HL-60/S4 treated with retinoic acid at 250 ng/mL for 4 days and 3 days (cell line): ENCODE results near the gene COL20A1.

Experiments used
- in situ Hi-C: fragments of 300-500 bp; cut with MboI; formaldehyde crosslinking; loops from 2 replicates; pipeline ENCODE4 v1.7.0; 2022; ENCODE audit warnings: low sequenced_read_pairs

The COL20A1 gene

DNA sequence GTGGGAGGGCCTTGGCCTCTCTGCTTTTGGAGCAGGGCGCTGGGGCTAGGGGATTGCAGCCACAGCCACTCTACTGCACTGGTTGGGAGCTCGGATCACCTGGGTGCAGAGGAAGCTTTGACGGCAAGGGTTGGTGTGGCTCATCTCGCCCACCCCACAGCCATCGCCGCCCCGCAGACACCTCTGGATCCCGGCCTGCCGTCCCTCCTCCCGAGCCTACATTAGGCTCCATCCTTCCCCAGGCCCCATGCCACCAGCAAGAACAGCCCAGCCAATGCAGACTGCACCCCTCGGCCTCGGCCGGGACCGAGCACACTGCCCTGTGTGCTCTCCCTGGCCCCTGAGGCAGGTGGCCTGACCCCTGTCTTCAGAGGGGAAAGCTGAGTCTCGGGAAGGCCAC, 32.5 kb upstream of the COL20A1 start:
- in situ Hi-C loops, result no loop called here

DNA sequence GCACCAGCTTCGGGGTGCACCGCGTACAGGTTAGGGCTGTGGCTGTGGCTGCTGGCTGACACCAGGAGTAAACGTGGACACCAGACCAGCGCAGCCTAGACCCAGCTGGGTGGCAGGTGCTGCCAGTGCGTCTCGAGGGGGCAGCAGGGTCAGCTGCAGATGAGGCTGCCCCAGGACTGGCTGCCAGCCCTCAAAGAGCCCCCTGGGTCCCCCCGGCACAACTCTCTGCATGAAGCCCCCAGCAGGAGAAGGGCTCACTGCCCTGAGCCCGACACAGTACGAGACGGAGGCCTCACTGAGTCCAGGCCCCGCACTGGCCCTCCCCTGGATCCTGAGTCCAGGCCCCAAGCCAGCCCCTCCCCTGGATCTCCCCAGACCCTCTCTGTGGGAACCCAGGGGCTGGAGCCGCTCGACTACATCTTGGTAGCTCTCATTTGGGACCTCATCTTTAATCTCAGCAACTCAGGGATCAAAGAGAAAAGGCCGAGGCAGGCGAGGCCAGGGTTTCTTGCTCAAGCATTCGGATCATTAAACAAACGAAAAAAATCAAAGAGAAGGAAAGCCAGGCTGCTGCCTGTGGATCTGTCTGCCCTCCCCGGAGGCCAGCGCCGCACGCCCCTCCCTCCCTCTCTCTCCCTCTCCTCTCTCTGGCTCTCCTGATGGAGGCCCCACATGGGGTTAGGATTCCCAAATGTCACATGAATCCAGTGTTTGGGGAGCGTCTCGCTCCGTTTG, 31.8 kb upstream of the COL20A1 start:
- in situ Hi-C loops, result no loop called here

DNA sequence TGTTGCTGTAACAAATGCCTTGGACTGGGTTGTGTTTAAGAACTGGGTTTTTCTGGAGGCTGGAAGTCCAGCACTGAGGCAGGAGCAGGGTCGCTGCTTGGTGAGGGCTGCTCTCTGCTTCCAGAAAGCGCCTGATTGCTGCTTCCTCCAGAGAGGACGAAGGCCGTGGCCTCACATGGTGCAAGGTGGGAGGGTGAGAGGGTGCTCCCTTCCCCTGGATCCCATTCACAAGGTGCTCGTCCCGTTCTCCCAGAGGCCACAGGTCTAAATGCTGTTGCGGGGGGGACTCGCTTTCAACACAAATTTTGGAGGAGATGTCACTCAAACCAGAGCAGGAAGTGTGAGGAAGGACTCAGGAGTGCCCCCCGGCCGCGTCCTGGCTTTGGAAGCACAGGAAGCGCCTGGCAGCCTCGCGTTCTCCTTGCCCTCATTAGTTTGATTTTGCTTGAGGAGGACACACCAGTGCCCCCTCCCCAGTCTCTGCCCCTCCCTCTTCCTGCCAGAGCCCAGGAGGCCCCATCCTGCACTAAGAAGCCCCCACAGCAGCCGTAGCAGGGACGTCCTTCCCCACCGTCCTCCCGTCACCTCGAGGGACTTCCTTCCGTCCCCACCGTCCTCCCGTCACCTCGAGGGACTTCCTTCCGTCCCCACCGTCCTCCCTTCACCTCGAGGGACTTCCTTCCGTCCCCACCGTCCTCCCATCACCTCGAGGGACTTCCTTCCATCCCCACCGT, 31.0 kb upstream of the COL20A1 start:
- in situ Hi-C loops, result no loop called here

DNA sequence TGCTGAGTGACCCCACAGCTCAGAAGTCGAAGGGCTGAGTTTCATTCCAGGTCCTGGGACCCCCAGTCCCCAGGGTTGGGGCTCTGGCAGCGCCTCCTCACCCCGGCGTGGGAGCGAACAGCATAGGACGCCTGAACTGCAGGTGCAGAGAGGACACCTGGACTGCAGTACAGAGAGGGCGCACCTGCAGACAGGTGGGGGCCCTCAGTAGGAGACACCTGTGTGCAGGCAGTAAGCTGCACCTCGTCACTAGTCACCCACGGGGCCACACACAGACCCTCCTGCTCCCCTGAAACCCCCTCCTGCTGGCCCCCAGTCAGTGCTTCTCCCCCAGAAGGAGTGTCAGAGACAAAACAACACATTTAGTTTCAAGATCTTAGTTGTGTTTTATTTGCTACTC, 30.1 kb upstream of the COL20A1 start:
- in situ Hi-C loops, result no loop called here

DNA sequence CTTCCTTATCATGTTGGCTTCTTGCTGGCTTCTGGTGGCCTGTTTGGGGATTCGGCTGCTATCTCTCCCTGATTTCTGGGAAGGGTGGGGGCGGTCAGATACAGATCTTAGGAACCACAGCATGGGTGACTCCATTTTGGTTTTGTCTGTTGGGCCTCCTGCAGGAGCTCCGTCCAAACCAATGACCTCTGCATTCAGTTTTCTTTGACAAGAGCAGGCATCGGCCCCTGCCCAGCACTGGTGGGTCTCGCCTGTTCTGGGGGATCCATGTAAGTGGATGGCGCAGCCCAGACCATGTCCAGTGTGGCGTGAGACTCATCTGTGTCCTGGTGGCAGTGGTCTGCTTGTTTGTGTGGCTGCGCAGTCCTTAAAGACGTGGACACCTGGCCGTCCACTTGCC, 29.0 kb upstream of the COL20A1 start:
- in situ Hi-C loops, result no loop called here

DNA sequence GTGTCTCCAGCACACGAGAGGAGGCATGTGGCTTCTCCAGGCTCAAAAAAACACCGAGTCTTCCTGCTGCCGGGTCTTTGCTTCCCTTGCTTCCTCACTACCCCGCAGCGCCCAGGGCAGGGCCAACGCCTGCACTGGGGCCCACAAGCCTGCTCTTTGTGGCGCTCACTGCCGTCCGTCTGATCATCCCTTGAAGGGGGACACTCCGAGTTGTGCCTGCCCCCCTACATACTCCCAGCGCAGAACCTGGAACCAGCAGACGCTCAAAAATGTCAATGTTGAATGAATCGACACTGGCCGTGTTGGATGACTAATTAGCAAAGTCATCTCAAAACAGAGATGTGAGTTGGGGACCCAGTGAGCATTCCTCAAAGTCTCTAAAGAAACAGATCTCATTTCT, 28.5 kb upstream of the COL20A1 start:
- in situ Hi-C loops, result no loop called here

DNA sequence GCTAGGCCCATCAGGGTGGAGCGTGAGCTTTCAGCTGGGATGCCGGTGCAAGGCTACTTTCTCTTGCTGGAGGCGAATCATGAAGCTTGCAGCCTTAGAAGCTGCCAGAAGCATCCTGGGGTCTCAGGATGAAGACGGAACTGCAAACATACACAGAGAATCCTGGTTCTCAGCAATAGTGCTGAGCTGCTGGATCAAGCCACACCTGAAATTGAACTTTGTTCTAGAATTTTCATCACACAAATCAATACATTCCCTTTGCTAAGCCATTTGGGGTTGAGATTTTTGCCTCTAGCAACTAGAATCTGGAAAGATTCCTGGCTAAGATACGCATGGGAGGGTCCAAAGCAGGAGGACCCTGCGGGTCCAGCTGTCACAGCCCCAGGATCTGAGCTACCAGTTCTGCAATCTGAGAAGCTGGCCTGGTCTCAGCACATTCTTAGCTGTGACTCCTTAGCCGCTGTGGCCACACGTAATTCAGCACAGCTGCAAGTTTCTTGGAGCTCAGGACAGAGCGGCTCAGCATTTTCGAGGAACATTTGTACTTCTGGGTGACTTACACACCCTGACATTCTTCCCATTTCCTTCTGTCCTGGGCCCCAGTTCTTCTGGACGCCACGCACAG, 27.0 kb upstream of the COL20A1 start:
- in situ Hi-C loops, result no loop called here

DNA sequence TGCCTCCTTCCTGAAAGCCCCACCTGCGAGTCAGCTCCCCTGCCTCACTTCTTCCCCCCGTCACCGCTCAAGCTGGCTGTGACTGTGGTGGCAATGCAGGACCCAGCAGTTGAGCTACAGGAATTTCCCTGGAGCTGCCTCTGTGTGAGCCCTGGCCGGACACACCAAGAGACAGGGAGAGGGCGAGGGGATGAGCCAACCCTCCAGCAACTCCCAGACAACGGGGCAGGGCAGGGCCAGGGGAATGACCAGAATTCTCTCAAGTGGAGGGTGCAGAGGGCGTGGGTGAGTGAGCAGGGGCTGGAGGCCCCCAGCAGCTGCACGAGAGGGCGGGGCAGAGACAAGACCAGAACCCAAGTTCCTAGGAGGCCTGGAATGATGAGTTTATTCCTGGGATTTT, 25.3 kb upstream of the COL20A1 start:
- in situ Hi-C loops, result no loop called here

DNA sequence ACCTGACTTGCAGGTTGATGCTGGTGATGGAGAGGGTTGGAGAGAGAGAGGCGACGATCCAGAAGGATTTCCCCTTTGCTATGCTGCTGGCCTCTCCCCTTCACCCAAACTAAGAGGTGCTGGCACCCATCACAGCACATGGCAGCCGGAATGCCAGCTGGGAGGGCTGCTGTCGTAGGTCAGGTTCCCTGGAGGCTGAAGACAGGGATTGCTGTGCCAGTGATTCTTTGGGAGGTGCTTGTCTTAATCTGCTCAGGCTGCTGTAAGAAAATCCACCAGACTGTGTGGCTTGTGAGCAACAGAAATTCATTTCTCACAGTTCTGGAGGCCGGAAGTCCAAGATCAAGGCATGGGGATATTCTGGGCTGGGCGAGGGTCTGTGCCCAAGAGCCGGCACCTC, 24.7 kb upstream of the COL20A1 start:
- in situ Hi-C loops, result no loop called here

DNA sequence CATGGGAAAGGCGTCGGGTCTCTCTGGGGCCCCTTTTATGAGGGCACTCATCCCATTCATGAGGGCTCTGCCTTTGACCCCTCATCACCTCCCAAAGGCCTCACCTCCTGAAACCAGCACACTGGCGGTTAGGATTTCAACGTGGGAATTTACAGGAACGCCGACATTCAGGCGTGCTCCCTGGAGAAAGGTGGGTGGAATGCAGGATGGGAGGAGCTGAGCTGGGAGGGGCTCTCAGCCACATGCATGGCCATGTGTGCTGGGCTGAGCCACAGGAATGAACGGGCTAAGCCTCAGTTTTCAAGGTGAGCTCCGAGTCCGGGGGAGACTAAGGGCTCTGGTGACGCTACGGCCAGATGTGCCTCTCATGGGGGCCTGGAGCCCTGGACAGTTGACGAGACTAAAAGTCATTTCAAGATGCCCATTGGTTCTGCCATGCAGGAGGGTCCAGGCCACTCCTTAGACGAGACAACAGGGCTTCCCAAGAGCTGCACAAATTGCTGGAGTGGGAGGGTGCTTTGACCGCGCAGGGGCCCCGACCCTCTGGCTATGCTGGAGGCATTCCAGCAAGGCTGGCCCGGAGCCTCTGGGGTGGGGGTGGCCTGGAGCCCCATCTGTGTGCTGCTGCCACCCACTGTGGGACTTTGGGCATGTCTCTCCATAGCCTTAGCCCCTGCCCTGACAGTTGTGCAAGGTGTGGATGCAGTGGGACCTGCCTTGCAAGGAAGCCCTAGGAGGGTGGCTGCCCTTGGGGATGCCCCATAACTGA, 24.1 kb upstream of the COL20A1 start:
- in situ Hi-C loops, result no loop called here

DNA sequence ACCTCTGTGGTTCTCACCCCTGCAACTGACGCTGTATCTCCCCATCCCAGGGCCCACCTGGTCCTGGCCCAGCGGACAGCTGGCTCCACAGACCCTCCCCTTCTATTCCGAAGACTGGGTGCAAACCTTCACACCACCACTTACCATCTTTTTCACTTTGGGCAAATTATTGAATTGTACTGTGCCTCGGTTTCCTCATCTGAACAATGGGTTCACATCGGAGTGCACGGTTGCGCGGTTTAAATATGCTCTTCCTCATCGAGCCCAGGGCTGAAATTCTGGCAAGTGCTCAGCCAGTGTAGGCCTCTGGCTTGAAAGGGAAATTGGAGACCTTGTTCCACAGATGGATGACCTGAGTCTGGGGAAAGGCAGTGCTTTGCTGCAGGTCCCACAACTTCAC, 23.3 kb upstream of the COL20A1 start:
- in situ Hi-C loops, result no loop called here

DNA sequence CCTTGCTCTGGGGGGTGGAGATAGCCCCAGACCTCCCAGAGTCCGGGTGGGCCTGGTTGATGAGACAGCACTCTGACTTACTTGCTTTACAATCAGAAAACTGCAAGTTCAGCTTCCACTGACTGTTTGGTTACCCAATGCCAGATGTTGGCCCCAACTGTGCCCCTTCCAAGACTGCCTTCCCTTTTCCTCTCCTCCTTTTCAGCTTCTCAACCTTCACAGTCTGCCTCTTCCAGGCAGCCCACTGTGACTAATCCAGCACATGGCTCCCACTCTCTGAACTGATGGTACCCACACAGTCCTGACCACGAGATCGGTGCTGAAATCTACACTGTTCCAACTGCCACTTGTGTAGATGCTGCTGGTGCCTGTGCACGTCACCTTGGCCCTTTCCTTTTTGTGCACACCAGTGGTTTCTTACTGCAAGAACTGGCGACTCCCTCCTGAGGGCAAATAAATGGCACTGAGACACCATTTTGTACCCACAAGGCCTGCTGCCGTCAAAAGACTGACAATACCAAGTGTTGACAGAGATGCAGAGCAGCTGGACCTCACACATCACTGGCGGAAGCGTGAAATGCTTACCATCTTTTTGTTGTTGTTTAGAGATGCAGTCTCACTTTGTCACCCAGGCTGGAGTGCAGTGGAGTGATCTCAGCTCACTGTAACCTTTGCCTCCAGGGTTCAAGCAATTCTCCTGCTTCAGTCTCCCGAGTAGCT, 22.2 kb upstream of the COL20A1 start:
- in situ Hi-C loops, result no loop called here

DNA sequence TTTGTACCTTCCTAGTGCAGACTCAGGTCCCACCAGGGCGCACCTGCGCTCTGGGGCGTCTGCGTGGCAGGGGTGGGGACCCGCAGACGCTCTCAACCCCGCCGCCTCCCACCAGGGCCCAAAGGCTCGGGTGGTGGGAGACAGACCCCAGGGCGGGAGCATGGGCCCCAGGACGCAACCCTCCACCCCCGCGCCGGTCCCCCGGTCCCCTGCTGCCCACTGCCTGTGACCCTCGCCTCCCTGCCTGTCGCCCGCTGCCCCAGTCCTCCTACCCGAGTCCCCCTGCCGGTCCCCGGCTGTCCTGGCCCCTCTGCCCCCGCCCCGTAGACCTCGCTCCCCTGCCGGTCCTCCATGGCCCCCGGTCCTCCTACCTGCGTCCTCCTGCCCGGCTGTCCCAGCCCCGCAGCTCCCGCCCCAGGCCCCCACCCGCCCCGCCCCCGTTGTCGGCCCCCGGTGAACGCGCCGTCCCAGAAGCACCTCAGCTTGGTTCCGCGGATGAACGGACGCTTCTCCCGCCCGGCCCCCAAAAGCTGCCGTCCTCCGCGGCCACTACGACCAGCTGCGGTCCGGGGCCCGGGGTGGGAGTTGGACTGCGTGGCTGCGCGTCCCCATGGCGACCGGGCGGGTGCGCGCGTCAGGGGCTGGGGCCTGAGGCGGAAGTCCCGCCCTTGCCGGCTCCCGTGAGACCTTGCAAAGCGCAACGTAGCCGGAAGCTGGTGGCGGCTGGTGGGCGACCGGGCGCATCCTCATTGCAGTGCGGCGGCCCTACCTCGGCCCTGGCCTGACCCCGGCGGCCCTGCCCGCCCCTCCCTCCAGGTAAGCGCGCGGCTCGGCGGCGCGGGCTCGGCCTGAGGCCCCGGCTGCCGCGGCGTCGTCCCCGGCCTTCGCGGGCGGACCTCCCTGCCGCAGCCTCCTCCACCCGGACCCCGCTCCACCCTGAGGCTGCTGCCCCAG, 20.6 kb upstream of the COL20A1 start, which contains the start of gene ARFGAP1:
Gene ARFGAP1, plus strand, starts transcription at position 709 of the 954 bp plus-strand sequence. CDS start 2,768 bp downstream, outside the sequence.
- in situ Hi-C loops, result no loop called here

DNA sequence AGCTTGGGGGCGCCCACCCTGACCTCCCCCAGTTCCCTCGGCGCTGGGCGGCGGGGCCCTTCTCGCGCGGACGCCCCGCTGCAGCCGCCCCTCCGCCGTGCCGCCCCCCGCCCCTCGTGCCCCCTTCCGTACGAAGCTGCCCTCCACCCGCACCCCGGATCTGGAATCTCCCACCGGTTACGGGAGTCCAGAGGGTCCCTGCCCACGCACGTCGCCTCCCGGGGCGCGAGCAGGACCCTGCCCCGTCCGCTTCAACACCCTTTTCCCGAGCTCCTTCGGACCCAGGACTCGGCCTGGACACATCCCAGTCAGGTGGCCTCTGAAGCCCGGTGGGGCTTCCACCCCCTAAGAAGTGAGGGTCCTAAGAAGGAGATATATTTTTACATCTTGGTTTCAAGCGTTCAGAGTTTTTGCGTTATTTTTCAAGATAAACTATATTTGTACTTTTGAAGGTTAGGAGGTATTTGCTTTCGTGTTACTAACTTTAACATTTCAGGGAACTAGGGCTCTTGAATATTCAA, 19.9 kb upstream of the COL20A1 start:
- in situ Hi-C loops, result no loop called here

DNA sequence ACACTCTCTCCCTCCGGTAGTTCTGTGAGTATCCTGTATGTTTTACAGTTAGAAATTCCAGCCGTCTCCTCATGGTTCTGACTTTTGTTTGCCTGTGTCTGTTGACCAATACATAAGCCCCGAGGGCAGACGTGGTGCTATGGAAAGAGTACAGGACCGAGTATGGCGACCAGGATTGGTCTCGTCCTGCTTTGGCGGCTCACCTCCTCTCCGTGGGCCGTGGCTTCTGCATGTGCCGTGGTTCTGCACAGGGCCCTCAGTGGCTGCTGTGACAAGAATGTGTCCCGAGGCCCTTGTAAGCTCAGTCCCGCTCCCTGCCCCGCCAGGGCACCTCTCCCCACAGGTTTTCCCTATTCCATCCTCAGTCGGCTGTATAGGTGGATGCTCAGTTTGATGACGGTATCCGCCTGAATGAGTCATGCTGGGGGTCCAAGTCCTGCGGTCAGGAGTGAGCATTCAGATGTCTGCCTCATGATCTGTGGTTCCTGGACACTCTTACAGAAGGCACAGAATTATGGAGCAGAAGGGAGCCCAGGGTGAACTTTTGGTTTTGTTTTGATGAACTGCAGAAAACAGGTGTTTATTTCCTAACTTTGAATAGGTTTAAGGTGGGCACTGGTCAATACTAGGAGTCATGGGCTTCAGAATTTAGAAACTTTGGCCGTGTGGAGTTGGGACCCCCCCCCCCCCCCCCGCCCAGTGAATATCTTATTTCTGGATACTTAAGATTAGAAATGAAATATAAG, 19.2 kb upstream of the COL20A1 start:
- in situ Hi-C loops, result no loop called here

DNA sequence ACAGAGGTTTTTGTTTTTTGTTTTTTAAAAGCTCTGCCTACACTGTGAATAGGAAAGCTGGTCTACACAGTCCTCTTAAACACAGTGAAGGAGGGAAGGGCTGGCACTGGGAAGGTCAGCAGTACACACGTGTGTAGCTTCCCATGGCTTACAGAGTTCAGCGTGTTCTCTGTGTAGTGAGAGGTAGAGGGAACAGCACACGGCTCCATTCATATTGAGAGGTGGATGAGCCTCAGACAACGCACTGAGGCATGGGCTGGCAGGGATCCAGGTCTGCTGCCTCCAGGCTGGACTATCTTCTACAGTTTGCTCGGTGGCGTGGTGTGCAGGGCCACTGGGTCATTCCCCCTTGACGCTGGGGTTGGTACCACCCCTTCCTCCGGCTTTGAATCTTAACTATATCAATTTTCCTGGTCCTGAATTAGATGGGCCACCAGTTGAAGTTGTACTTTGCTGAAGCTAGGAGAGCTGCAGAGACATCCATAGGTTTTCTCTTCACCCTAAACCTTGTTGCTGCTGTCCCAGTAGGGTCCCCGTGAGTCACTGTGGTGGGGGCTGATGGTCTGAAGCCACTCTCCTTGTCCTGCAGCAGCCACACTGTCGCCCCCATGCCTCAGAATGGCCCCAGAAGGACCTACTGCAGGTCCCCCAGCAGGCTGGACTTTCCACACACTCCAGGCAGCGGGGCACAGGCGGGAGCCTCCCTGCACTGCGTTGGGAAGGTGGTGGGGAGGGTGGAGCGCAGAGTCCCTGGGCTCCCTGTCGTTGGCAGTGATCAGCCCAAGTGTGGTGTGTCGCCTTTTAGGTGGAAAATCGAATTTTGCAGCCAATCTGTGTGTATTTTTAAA, 18.4 kb upstream of the COL20A1 start:
- in situ Hi-C loops, result no loop called here

DNA sequence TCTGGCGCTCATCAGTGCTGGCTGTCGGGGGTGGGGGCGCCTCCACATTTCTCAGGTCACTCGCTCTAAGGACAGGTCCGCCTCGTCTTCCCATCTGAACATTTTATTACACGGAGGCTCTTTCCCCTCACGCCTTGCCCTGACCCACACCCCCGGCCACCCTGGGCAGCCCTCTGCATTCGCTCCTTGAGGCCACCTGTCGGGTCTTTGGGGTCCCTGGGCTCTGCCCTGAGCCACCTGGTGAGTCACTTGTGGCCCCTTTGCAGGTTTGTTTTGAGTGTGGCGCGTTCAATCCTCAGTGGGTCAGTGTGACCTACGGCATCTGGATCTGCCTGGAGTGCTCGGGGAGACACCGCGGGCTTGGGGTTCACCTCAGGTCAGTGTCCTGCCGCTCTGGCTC, 17.2 kb upstream of the COL20A1 start:
- in situ Hi-C loops, result no loop called here

DNA sequence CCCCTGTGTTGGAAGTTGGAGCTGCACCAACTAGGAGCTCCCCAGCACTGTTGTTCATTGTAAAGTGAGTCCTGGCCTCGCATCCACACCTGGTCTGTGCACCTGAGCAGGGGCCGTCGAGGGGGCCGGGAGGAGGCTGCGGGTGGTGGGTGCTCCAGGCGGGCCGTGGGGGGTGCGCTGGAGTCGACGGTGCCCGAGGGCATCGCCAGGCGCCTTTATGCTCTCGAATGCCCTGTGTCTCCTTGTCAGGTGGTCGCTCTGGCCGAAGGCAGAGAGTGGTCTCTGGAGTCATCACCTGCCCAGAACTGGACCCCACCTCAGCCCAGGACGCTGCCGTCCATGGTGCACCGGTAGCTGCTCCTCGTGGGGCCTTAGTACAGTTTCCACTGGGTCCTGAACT, 16.0 kb upstream of the COL20A1 start:
- in situ Hi-C loops, result no loop called here
